Inferior parietal cortex (tissue), 1 donor: ENCODE results near the gene TRDN.
"Not testable (repeated sequence)": the region's sequence is repeated elsewhere in the genome, so short reads cannot be mapped to it uniquely, and the experiment has no call there.

Experiments used
- DNase-seq: peaks from one replicate; pipeline ENCODE4 v3.0.0-alpha.2; 2016; ENCODE audit errors: extremely low spot score

Gene TRDN

GRCh38 chr6:123402052-123402451 is 234.7 kb downstream of the TRDN start:
- no peak for DNase-seq

GRCh38 chr6:123398072-123398471 is 238.7 kb downstream of the TRDN start:
- no peak for DNase-seq

GRCh38 chr6:123393331-123393730 is 243.4 kb downstream of the TRDN start:
- peak; percentile 60 for DNase-seq

GRCh38 chr6:123383718-123384117 is 253.0 kb downstream of the TRDN start:
- no peak for DNase-seq

GRCh38 chr6:123380257-123380656 is 256.5 kb downstream of the TRDN start:
- DNase-seq, result peak; percentile 68

- no peak for DNase-seq
Observed at GRCh38 chr6:123372737-123373136, 264.0 kb downstream of the TRDN start.

- DNase-seq, result no peak
Observed at GRCh38 chr6:123363912-123364311, 272.8 kb downstream of the TRDN start.

GRCh38 chr6:123360359-123360758 is 276.4 kb downstream of the TRDN start:
- no peak for DNase-seq

- DNase-seq, result no peak
Observed at GRCh38 chr6:123352705-123353104, 284.0 kb downstream of the TRDN start.

- no peak for DNase-seq
Observed at GRCh38 chr6:123352279-123352678, 284.5 kb downstream of the TRDN start.

- DNase-seq, result no peak
Observed at GRCh38 chr6:123343836-123344235, 292.9 kb downstream of the TRDN start.

- no peak for DNase-seq
Observed at GRCh38 chr6:123338394-123338793, 298.4 kb downstream of the TRDN start.

GRCh38 chr6:123333000-123333756 is 303.6 kb downstream of the TRDN start:
- no peak for DNase-seq

GRCh38 chr6:123332070-123332469 is 304.7 kb downstream of the TRDN start:
- DNase-seq, result no peak

- DNase-seq, result no peak
Observed at GRCh38 chr6:123329337-123329736, 307.4 kb downstream of the TRDN start.

- DNase-seq, result no peak
Observed at GRCh38 chr6:123323452-123324329, 313.1 kb downstream of the TRDN start.

- no peak for DNase-seq
Observed at GRCh38 chr6:123321020-123321419, 315.7 kb downstream of the TRDN start.

GRCh38 chr6:123316733-123317323 is 319.9 kb downstream of the TRDN start:
- peak; percentile 66 for DNase-seq

GRCh38 chr6:123314459-123314858 is 322.3 kb downstream of the TRDN start:
- DNase-seq, result not testable (repeated sequence)

- DNase-seq, result no peak
Observed at GRCh38 chr6:123309130-123309529, 327.6 kb downstream of the TRDN start.

GRCh38 chr6:123306334-123306733 is 330.4 kb downstream of the TRDN start:
- DNase-seq, result no peak

- DNase-seq, result no peak
Observed at GRCh38 chr6:123295672-123296071, 341.1 kb downstream of the TRDN start.

GRCh38 chr6:123295181-123295580 is 341.6 kb downstream of the TRDN start:
- no peak for DNase-seq
